Testis (tissue), 3 donors: Measurements from ENCODE around the gene CBX8. TPM values are rescaled to one million over a fixed set of nuclear protein-coding genes. Genes with fewer than 3 reads are reported as not detected.
A peak's percentile ranks its signal among the peaks of the same experiment; 100 is the strongest.

Experiments
- DNase-seq: peaks from one replicate; pipeline ENCODE4 v3.0.0-alpha.2; 2019
- H3K27ac ChIP-seq, 2 donors: fragments of 200-600 bp; sonication (generic); one replicate each; pipeline ENCODE4 v1.5.1; 2019
- H3K27me3 ChIP-seq: fragments of 200-600 bp; sonication (generic); one replicate; pipeline ENCODE4 v1.5.1; 2019
- H3K36me3 ChIP-seq: fragments of 200-600 bp; sonication (generic); one replicate; pipeline ENCODE4 v1.5.1; 2017; ENCODE audit warnings: low read depth; ENCODE audit errors: missing control alignments
- H3K4me1 ChIP-seq: fragments of 200-600 bp; sonication (generic); one replicate; pipeline ENCODE4 v1.5.1; 2019
- H3K4me3 ChIP-seq, 2 donors: fragments of 200-600 bp; sonication (generic); one replicate each; pipeline ENCODE4 v1.5.1; 2017 to 2019
- H3K9me3 ChIP-seq: fragments of 200-600 bp; sonication (generic); one replicate; pipeline ENCODE4 v1.5.1; 2017
- CTCF ChIP-seq, 3 experiments: fragments of 450-650 bp in 2 of 3; fragments of 200-600 bp in 1 of 3; sonication (generic) in 1 of 3; IDR thresholded peaks; one replicate each; pipeline ENCODE4 v1.5.1; 2016 to 2019; ENCODE audit warnings: antibody characterized with exemption in 3 of 3, mild to moderate bottlenecking in 2 of 3, moderate library complexity in 1 of 3
- POLR2A ChIP-seq: fragments of 450-650 bp; IDR thresholded peaks from one replicate; pipeline ENCODE4 v1.6.1; 2017; ENCODE audit warnings: antibody characterized with exemption, mild to moderate bottlenecking, moderate library complexity
- WGBS, 2 donors: methylation state at CpG; one replicate each; pipeline ENCODE4 v1.1.5; 2018; 5-methylcytosine and 5-hydroxymethylcytosine counted together
- intact Hi-C: fragments of 100-400 bp; cut with DNase I; formaldehyde crosslinking; loops from one replicate; pipeline ENCODE4 v1.15.1; 2023; ENCODE audit warnings: low total_unique reads
- polyA plus RNA-seq: library from polyadenylated mRNA; stranded (reverse); fragments of 350-450 nt; fragmentation: Illumina TruSeq; extraction: RNeasy Lipid Tissue Mini Kit (QIAGEN cat#74804); gene quantifications from one replicate; pipeline ENCODE4 v1.2.3, GENCODE V29; 2014; ENCODE audit warnings: low read depth, low replicate concordance; ENCODE audit not compliant: insufficient read depth
- total RNA-seq, 2 donors: library from RNA; depleted of rRNA; stranded (reverse); fragments of >200 nt; gene quantifications; one replicate each; pipeline ENCODE4 v1.2.3, GENCODE V29; 2016

The CBX8 gene
- total and polyA plus RNA-seq, 3 donors from 2014 or later = 13.8 to 22.4 (median 13.9) TPM

GRCh38 chr17:79788989-79789942 lies 7.6 kb downstream of the CBX8 start:
- Histone ChIP-seq H3K4me1 (peaks cover 4% of the 10 kb centered on the region), H3K27ac (no peak overlapping the region), H3K36me3 (no peaks in the 10 kb centered on the region), H3K4me3 (peak overlapping the region in 1 of 2 donors; percentile 1), H3K9me3 (no peaks in the 10 kb centered on the region), H3K27me3 (peaks cover 4% of the 10 kb centered on the region)
- DNase-seq = no peak
- 19 to 46% methylated on average over 10 to 51 of the region's 52 CpGs for WGBS, 2 donors
- TF ChIP-seq CTCF (IDR thresholded peaks at IDR 0.05) (no peak), POLR2A (no peak)
- intact Hi-C loops = no loop called here

GRCh38 chr17:79788455-79788854 lies 8.4 kb downstream of the CBX8 start:
- H3K4me3 ChIP-seq = no peak overlapping the region
- H3K27me3 ChIP-seq = peaks cover 4% of the 10 kb centered on the region
- no peaks in the 10 kb centered on the region for H3K9me3 ChIP-seq
- no peak overlapping the region for H3K27ac ChIP-seq
- no peak for TF ChIP-seq POLR2A
- peaks cover 4% of the 10 kb centered on the region for H3K4me1 ChIP-seq
- intact Hi-C loops = no loop called here
- no peak for DNase-seq
- WGBS, 2 donors = 63 to 78% methylated on average over 5 of the region's 5 CpGs
- no peaks in the 10 kb centered on the region for H3K36me3 ChIP-seq

- Histone ChIP-seq H3K27ac (no peak overlapping the region), H3K9me3 (no peaks in the 10 kb centered on the region), H3K4me3 (no peak overlapping the region), H3K36me3 (no peaks in the 10 kb centered on the region), H3K4me1 (peaks cover 4% of the 10 kb centered on the region), H3K27me3 (peaks cover 4% of the 10 kb centered on the region)
- DNase-seq = no peak
- no peak for TF ChIP-seq POLR2A
- TF ChIP-seq CTCF (IDR thresholded peaks at IDR 0.05) = no peak
- intact Hi-C loops = no loop called here
- 91 to 92% methylated on average over 6 to 12 of the region's 12 CpGs for WGBS, 2 donors
These were observed 9.8 kb downstream of the CBX8 start for GRCh38 chr17:79786930-79787643.

- no peak overlapping the region for H3K4me3 ChIP-seq
- peaks cover 4% of the 10 kb centered on the region for H3K4me1 ChIP-seq
- no peaks in the 10 kb centered on the region for H3K27me3 ChIP-seq
- no peak for DNase-seq
- no peaks in the 10 kb centered on the region for H3K9me3 ChIP-seq
- H3K27ac ChIP-seq = no peak overlapping the region
- no peaks in the 10 kb centered on the region for H3K36me3 ChIP-seq
- WGBS, 2 donors = 93 to 96% methylated on average over 3 to 15 of the region's 15 CpGs
- TF ChIP-seq POLR2A (no peak), CTCF (IDR thresholded peaks at IDR 0.05) (no peak)
- intact Hi-C loops = no loop called here
These were observed 10.7 kb downstream of the CBX8 start for GRCh38 chr17:79785900-79786810.
